ENCODE measurements around the gene DHRSX. TPM values are rescaled to one million over a fixed set of nuclear protein-coding genes. Genes with fewer than 3 reads are reported as not detected.

DHRSX gene
- total and polyA plus RNA-seq, 2 of the 8 experiments (the other 6 are each of a cell fraction or from before 2014, with no cell fraction given), result 35.1 to 43.4 TPM

GRCh38 chrX:2342874-2343273, 157.9 kb downstream of the DHRSX start (continued):
- TF ChIP-seq BRCA1 (IDR thresholded peaks at IDR 0.05; ENCODE audit: low read depth, low read length) (no peak), TCF12 (IDR thresholded peaks at IDR 0.05; ENCODE audit: low read depth, low read length) (no peak), CHD1 (IDR thresholded peaks at IDR 0.05; ENCODE audit: low read depth, low read length) (no peak), KDM1A (IDR thresholded peaks at IDR 0.05; ENCODE audit: borderline replicate concordance, low read length) (no peak), TAF7 (optimal IDR thresholded peaks at IDR 0.05; ENCODE audit: borderline replicate concordance, low read depth, low read length) (no peak), RXRA (IDR thresholded peaks at IDR 0.05; ENCODE audit: insufficient read depth, low read depth, low read length) (no peak), CBX5 (IDR thresholded peaks at IDR 0.05; ENCODE audit: low read depth, low read length) (no peak), SIN3A (conservative IDR thresholded peaks at IDR 0.05 in 1 of 2, IDR thresholded peaks at IDR 0.05 in 1 of 2; ENCODE audit: low read depth in 1 of 2, low read length in 2 of 2) (no peak)
